GM21825 (cell line): Measurements from ENCODE around the gene ZCCHC14.

Source experiments
- ATAC-seq: cut with Tn5 transposase; IDR thresholded peaks from one replicate; pipeline ENCODE4 v1.9.1; 2021; ENCODE audit warnings: mild to moderate bottlenecking, moderate library complexity; ENCODE audit not compliant: unreplicated experiment

Gene ZCCHC14

DNA sequence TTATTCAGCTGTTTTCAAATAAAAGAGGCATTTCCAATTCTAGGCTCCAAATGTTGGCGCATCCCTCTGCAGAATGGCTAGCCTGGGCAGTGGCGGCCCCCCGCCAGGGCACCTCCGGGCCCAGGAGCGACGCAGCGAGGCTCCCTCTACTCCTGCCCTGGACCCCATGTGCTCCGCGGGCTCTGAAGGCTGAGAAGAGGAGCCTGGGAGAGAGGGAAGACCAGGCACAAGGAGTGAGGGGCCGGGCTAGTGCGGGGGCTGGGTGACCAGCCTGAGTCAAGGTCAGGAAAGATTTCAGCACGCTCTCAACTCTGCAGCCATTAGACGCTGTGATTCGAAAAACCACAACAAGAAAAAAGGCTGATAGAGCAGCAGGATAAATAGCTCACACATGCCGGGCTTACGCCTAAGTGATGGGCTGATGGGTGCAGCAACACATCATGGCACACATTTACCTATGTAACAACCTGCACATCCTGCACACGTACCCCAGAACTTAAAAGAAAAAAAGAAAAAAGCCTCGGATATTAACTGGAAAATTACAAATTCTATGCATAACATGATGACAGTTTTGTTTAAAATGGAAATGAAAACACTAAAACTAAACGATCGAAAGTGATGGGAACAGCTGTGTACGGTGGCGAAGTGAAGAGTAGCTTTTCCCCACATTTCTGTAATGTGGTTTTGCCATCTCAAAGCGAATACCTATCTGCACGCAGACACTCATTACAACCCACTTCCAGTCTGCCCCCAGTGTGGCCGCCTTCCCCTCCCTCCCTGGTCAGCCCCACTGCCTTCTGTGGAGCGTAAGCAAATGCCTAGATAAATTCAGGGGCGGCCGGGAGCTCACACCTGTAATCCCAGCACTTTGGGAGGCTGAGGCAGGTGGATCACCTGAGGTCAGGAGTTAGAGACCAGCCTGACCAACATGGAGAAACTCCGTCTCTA, 56.3 kb downstream of the ZCCHC14 start:
- no peak for ATAC-seq

DNA sequence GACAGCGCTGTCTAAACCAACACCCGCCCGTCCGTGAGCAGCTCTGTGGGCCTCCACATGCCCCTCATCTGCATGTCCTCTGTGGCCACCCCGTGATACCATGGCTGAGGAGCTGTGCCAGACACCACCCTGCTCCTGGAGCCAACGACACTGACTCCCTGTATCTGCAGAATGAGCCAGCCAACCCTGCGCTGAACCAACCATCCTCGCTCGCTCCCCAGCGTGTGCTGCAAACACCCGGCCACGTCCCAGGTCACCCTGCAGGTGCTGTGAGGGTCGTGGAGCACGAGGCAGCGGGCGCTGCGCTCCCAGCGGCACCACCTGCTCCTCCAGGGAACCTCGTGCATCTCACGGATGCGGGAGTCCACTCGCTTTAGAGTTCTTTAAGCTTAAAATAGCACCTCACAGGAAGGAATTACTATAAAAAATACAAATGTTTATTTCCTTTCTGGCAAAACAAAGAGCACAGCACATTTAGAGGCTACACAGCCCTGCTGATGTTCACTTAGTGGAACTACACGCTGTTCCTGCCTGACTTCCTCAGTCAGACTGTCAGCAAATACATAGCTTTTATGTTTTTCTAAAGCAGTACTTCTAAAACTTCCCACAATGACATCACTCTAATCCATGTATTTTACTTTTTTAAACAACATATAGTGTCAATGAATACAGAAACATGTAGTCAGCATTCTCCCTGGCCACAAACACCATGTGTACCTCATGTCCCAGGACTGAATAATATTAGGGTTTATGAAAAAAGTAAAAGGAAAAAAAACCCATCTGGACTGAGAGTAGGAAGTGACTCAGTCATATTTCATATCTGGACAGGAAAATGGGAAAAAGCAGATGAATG, 57.2 kb downstream of the ZCCHC14 start:
- no peak for ATAC-seq

DNA sequence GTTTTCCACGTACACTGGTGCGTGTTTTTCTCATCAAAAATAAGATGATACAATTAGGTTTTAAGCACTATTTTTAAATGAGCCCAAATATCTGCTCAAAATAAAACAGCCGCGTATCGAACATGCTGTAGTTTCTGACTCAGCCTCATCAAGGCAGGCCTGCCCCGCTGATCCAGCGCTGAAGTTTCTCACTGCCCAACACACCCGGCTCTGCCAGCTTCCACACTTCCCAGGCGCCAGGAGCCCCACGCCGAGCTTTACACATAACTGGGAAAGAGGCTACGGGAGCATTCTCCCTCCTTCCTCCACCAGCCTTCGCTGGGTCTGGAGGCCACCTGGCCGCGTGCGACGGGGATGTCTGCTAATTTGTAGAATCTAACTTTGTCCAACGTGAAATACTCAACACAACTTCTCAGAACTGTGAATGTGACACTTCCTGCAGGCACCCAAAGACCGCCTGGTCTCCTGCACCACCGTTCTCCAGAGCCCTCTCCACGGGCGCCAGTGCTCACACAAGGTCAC, 58.6 kb downstream of the ZCCHC14 start:
- ATAC-seq, result no peak

DNA sequence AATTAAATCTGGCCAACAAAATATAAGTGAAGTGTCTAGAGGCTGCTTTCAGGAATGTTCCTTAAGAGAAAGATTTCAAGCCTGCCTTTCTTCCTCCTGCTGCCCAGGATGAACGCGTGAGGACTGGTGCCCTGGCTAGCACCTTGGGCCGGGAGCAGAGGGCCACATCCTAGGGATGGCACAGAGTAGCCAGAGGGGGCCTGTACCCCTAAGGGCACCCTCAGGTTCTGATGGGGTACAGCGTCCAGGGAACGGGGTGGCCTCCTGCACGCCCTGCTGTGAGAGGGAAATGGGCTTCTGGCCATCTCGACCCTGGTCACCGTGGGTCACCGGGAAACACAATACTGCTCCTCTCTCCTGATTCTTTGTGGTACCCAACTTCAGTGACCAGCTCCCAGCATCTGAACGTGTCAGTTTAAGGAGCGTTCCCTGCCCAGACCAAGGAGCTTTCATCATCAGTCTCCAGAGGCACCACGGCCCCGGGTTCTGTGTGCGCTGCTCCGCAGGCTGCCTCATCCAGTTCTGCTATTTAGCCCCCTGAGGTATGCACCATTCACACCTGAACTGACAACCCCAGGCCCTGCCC, 60.4 kb downstream of the ZCCHC14 start:
- ATAC-seq, result no peak

DNA sequence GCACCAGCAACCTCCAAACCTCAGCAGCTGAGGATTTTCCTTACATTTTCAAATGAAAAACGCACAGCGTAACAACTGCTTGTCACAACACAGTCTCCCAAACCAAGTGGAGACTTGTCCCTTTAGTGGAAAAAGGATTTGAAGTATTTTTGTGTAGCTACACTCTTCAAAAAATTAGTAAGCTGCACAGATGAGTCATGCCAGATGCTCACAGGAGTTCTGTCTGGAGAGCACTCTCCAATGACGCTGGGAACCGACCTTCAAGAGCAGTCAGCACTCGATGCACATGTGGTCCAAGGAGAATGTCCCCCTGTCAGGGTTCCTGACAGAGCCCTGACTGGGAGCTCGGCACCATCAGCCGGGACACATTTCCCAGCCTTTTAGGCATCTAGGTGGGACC, 60.9 kb downstream of the ZCCHC14 start:
- ATAC-seq, result no peak

DNA sequence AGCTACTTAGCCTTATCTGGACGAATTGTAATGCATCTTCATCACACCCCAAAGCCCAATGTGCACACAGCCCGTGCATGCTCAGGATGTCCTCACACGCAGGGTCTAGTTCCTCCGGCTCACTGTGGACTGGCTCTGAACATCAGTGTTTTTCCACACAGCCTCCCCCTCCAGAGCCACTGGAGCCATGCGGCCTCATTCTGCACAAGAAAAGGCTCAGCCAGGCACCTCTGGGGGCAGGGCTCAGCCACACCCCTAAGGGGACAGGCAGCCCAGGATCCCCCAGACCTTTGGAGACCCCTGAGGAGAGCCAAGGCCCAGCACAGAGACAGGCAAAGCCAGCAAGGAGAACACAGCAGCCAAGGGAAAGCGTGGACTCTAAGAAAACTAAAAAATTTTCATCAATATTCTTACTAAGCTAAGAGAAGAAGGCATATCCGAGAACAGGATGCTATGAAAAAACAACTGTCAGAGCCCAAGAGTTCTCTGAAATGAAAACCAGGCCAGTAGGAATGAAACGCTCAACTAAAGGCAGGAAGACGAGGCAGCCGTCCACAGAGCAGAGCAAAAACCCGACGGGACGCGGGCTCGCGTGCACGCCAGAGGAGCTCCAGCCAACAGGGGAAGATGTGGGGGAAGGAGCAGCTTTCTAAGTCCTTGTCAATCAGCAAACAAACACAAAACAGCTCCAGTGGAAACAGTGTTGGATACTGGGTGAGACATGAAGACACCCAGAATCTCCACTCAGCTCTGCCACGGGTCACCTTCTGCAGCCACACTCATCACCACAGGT, 66.2 kb downstream of the ZCCHC14 start:
- ATAC-seq, result no peak

DNA sequence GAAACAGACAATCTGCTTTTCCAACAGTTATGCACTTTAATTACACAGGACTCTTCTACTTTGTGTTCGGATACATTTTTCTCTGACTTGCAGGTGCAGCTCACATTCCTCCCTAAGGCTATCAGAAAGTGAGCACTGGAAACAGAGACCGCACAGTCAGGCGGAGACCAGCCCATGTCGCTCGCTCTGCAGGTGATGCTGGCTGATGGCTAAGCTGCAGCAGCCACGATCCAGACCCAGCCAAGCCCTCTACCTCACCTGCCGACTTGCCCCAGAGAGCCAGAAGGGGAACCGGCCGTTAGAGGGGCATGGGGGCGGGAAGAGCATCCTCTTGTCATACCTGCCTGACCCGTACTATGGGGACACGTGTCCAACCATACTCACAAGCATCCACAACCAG, 66.9 kb downstream of the ZCCHC14 start:
- ATAC-seq, result no peak

DNA sequence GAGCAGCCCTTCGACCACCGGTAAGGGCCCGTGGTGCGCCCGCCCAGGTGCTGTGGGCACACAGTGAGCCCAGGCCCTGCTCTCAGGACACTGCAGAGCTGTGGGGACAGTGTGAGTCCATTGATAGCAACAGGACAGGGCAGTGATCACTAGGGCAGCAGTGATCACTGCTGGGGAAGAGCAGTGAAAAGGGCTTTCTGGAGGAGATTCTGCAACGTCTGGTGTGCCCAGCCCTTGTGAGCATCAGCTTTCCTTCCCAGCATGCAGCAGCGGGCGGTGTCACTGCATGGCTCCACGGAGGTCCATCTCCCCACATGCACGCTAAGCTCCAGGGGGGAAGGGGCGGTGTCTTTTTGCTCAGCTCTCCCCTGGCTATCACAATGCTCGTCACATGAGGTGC, 68.6 kb downstream of the ZCCHC14 start:
- no peak for ATAC-seq

DNA sequence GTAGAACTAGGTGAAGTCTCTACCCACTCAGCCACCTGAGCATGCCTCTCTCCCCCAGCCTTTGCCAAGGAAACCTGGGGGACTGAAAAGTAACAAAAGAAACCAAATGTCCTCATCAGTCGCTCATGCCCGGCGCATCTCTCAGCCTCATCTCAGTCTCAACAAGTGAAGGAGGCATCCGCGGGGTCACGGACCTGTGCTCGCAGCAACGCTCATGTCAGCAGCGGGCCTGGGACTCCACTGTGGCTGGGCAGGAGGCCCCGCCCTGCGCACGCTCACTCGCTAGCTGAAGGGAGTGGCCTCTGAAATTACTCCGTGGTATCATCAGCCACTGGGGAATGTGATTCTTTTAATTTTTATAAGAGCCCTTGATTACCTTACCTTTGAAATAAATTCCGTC, 69.4 kb downstream of the ZCCHC14 start:
- no peak for ATAC-seq

DNA sequence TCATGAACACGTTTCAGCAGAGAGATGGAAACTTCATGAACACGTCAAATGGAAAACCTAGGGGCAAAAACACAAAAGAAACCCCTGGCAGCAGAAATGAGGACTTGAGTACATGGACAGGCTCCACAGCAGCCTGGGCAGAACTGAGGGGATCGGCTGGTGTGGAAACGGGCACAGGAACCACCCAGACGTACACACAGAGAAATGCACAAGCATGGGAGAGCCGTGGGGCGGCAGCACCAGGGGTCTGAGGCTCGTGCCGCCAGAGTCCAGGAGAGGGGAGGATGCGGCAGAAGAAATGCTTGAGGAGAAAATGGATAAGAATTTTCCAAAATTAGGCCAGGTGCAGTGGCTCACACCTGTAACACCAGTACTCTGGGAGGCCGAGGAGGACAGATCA, 70.7 kb downstream of the ZCCHC14 start:
- no peak for ATAC-seq

DNA sequence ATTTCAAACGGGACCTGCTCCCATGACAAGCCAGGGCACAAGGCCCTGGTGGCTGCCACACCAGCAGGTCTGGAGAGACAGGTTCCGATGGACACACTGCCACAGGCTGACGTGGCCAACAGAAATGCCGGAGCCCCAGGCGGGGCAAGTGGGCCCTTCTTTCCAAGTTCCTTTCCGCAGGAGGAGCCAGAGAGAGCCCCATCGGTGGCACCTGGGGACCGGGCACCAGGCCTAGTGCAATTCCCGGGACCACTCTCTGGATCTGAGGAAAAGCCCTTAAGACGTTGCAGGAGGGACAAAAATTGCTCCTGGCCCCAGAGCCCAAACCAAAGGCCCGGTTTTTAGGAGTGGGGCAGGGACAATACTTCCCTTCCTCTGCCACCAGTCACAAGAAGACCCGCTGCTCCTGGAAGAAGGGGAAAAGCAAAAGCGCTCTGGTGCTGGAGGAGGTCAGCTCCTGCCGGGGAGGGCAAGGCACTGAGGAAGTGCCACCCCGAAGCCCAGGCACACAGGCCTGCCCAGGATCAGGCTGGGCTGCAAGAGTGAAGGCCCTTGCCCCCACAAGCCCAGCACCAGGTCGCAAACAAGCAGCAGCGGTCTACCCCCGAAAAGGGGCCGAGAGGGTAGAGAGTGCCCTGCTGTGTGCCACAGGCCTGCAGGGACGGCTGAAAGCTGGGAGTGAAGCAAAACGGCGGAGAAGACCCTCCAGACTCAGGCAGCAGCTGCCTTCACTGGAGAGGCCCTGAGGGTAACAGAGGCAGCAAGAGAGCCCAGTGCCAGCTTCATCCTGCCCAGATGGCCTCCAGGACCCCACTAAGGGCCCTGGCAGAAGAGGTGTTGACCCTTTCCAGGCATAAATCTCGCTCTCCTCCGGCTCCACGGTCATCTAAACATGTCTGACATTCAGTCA, 71.6 kb downstream of the ZCCHC14 start:
- no peak for ATAC-seq

DNA sequence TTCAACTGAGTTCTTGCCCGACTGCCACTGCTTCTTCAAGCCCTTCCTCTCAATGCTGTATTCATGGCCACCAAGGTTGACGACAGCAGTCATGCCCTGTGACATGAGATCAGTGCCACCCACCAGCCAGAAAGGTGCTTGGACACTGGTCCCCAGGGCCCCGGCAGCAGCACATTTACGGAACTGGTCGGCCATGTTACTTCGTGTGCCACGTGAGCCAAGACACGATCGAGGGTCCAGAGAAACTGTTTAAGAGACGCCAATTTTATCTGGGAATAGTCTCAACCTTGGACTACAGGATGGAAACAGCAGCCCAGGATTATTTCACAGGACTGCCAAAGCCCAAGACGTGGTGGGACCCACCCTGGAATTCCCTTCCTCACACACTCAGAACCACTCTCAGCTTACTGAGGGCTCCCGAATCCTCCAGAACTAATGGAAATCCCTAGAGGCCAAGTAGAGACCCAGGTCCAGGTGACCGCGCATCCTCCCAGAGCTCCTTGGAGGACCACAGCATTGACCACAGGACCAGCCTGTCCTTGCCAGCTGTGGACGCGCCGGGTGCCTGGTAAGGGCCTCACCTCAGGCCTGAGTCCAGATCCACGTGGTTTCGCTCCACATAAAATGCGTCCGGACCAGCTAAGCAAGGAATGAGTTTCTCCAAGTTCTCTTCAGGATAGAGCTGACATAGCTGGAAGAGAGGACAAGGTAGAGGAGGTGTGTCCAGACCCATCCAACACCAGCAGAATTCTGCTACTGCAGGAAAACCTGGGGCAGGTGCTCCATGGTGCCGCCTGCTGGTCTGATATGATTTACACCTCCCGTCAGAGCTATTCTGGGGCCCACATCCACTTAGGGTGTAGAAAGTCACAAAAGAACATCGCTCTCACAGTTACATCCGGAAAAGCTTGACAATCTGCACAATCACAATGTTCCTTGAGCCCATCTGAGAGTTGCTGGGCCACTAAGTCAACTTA, 72.5 kb downstream of the ZCCHC14 start:
- no peak for ATAC-seq

DNA sequence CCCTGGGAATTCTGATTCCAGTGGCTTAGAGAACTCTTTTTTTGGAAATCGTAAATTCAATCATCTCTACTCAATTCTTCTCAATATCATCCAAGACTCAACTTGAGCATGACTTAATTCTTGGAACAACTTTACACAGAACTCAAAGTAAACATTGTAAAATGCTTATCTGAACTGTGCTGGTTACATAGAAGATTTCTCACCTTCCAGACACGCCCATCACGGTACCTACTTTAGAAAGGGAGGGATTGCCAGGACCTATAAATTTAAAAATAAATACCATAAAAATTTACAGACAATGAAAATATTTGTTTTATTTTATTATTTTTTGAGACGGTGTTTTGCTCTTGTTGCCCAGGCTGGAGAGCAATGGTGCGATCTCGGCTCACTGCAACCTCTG, 74.2 kb downstream of the ZCCHC14 start:
- no peak for ATAC-seq

DNA sequence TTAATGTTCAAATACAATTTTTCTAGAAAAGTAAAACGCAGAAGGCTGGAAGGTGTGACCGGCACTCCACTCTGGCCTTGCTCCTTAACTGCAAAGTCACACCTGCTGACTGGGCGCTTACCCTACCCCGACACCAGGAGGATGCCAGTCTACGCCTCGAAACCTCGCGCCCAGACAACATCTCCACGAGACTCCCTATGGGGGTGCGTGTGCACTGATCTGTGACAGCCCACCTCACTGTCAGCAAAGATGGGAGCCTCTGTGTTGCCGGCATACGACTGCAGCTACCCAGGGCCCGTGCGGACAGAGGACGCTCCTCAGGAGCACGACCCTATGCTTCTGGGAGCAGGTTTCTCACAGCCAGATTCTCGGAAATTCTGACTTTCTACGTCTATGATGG, 74.6 kb downstream of the ZCCHC14 start:
- no peak for ATAC-seq

DNA sequence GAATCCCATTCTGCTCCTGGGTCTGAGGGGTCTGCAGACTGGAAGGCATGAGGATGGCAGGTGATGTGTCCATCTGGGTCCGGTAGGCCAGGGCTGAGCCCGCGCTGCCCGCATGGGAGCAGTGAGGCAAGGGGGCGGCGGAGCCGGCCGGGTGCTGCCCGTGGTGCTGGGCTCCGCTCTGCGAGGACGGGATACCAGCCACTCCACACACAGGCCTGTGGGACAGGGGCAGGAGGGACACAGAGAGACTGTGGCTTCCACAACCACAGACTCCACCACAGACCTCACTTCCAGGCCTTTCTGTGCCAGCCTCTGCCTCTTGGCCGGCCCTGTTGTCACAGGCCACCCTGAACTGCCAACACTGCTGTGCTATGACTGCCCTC, 75.3 kb downstream of the ZCCHC14 start:
- ATAC-seq, result no peak

DNA sequence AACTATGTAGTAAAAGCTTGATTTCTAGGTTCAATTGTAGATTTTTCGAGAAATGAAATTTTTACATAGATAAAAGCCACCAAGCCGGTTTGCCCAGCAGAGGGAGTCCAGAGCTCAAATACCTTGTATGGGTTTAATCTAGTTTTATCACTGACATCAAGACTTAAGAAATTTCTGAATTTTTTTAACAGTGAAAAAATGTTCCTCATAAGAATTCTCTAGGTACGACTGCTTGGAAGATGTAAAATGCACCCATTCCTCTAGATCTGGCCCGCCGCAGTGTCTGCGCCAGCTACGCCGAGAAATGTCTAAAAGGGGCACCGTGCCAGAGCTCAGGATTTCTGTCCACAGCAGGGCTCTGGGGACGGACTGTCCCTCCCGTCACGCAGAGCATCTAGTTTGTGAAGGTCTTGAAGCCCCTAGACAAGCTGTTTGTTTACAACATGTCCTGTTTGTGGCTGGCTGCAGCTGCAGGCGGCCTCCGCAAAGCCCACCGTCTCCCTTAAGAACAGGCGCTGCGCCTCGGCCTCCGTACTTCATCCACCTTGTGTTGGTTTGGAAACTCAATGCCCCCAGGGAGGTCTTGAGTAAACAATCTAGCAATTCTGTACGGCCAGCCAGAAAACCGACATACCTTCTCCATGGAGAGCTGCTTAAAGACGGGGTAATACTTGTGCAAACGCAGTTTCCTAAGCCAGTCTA, 75.8 kb downstream of the ZCCHC14 start:
- ATAC-seq, result no peak

DNA sequence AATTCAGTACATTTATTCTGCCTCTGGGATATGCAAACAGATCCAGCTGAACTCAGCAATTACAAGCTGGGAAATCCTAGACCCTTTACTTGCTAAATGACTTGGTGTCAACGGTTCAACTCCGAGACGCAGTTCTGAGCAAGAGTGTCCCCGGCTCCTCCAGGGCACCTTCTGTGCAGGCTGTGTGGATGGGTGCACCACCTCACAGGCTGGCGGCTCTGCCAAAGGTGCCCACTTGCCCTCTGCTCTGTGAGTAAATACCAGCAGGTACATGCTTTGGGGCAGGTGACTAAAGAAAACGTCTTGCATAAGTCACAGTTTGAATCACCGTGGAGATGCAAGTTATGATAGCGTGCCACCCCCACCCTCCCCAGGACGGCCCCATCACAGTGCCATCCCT, 77.4 kb downstream of the ZCCHC14 start:
- ATAC-seq, result no peak

DNA sequence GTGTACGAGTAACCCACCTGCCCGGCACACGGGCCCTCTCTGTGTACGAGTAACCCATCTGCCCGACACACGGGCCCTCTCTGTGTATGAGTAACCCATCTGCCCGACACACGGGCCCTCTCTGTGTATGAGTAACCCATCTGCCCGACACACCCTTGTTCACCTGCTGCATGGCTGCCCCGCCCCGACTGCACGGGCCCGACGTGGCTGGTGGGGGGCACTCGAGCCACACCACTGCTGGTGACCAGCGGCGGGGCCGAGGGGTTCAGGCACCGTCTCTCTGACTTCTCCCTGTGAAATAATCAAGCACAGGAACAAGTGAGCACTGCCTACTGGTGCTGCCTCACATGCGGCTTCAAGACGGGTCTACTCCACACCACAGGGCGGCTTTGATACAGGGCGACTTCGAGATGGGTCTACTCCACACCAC, 78.6 kb downstream of the ZCCHC14 start:
- no peak for ATAC-seq
